Pancreas (tissue), 10 donors: ENCODE data around the gene SUFU. TPM values are rescaled to one million over a fixed set of nuclear protein-coding genes. Genes with fewer than 3 reads are reported as not detected.
A peak's percentile ranks its signal among the peaks of the same experiment; 100 is the strongest.

Experiments
- ATAC-seq, 4 donors: fragments of 200-7000 bp; cut with Tn5 transposase; one replicate each; pipeline versions ENCODE4 v1.8.0 to v1.9.1; 2020; ENCODE audit warnings: mild to moderate bottlenecking in 4 of 4, moderate library complexity in 4 of 4
- DNase-seq, 6 donors: peaks; one replicate each; pipeline ENCODE4 v3.0.0-alpha.2; 2020
- FAIRE-seq: peaks from 2 replicates; lab custom pipeline; 2012; peaks lifted over from hg19 to GRCh38; lab: Jason Lieb, UNC
- H3K27ac ChIP-seq, 4 donors: fragments of 200-600 bp; sonication (generic); 1 replicate in 3 of 4; 2 replicates in 1 of 4; pipeline versions ENCODE4 v1.5.0 to v1.8.0; 2020
- H3K27me3 ChIP-seq, 4 donors: fragments of 200-600 bp; one replicate each; pipeline ENCODE4 v1.8.0; 2021
- H3K36me3 ChIP-seq, 3 donors: fragments of 200-600 bp; sonication (generic) in 1 of 3; one replicate each; pipeline versions ENCODE4 v1.5.0 to v1.8.0; 2020 to 2021
- H3K4me1 ChIP-seq, 3 donors: fragments of 200-600 bp; one replicate each; pipeline ENCODE4 v1.8.0; 2021
- H3K4me3 ChIP-seq, 4 donors: fragments of 200-600 bp; sonication (generic) in 2 of 4; one replicate each; pipeline versions ENCODE4 v1.5.0 to v1.8.0; 2020 to 2021
- H3K9me3 ChIP-seq, 4 donors: fragments of 200-600 bp; one replicate each; pipeline ENCODE4 v1.8.0; 2021
- WGBS, 2 donors: extraction: QIAGEN DNeasy Blood & Tissue Kit; methylation state at CpG; one replicate each; pipeline ENCODE4 v1.1.7; 2013; 5-methylcytosine and 5-hydroxymethylcytosine counted together
- intact Hi-C, 3 donors: fragments of 100-400 bp; cut with DNase I; formaldehyde crosslinking; loops; one replicate each; pipeline versions ENCODE4 v1.11.1 to v1.14.2; 2022
- polyA plus RNA-seq, 2 donors: library from polyadenylated mRNA; stranded (reverse); fragments of 200-250 nt; gene quantifications; one replicate each; pipeline ENCODE4 v1.2.3, GENCODE V29; 2013
- total RNA-seq, 6 donors: library from RNA; stranded (reverse); fragmentation: NEBNext Ultra II Directional in 4 of 6; extraction: Animal tissue kit (Norgen Biotek cat#: 25700) in 4 of 6; gene quantifications; one replicate each; pipeline versions ENCODE4 v1.2.1 to v1.2.4, GENCODE V29; 2021 to 2023
- TF ChIP-seq, protein P1 (sequence below), 4 donors: fragments of 200-600 bp; sonication (generic) in 3 of 4; IDR thresholded peaks; one replicate each; pipeline versions ENCODE4 v1.5.0 to v1.8.0; 2021; ENCODE audit warnings: antibody characterized with exemption in 4 of 4
- donor health status: healthy with polysubstance abuse.
- donor health status: DM: no; HTN: no; CAD: no; lungs with moderate emphysema.
- donor health status: DM: no; HTN: no; CAD: no.
- donor health status: control.
- donor health status: control.
- donor health status: Bipolar disorder and iron deficiency.
- donor health status: DM: yes; HTN: yes; CAD: no.
- donor health status: DM: no; HTN: no; CAD: no.
- donor health status: DM: no; HTN: no; CAD: no.
- donor health status: DM: yes; HTN: yes; CAD: no.

The SUFU gene
- total and polyA plus RNA-seq, 8 donors = 1.9 to 7.8 (median 2.9) TPM

DNA sequence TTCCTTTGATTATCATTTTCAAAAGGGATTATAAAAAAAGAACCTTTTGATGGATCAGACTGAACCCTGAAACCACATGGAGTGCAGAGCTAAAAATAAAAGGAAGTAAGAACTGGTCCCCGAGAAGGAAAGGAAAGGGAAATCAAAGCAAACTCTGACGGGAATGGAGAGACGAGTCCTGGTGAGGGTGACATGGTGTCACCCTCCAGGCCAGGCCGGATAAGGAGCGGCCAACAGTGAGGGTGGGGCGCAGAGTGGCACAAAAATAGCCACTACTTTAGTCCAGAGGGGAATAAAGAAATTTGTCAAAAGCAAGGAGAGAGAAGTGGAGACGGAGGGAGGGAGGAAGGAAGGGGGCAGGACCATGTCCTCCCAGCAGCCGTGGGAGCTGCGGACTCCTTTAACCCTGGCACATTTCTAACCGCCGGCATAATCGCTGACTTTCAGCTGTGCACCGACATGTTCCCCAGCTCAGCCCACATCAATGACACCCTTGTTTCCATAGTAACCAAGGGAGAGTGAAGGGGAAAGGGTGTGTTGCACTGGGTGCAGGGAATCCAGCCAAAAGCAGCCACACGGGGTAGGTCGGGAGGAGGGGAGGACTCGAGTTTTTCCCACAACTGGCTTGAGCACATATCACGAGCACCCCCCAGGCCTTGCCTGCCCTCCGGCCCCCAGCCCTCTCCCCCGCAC lies 170.2 kb downstream of the SUFU start:
- Histone ChIP-seq H3K9me3 (no peaks in the 10 kb centered on the region), H3K27ac (peak overlapping the region in 2 of 4 donors; percentile 24 to 53), H3K4me1 (peaks cover 4 to 29% (median 12%) of the 10 kb centered on the region in 3 donors), H3K36me3 (no peaks in the 10 kb centered on the region), H3K27me3 (no peaks in the 10 kb centered on the region), H3K4me3 (peak overlapping the region in 1 of 4 donors; percentile 11)
- TF ChIP-seq, protein P1, sequence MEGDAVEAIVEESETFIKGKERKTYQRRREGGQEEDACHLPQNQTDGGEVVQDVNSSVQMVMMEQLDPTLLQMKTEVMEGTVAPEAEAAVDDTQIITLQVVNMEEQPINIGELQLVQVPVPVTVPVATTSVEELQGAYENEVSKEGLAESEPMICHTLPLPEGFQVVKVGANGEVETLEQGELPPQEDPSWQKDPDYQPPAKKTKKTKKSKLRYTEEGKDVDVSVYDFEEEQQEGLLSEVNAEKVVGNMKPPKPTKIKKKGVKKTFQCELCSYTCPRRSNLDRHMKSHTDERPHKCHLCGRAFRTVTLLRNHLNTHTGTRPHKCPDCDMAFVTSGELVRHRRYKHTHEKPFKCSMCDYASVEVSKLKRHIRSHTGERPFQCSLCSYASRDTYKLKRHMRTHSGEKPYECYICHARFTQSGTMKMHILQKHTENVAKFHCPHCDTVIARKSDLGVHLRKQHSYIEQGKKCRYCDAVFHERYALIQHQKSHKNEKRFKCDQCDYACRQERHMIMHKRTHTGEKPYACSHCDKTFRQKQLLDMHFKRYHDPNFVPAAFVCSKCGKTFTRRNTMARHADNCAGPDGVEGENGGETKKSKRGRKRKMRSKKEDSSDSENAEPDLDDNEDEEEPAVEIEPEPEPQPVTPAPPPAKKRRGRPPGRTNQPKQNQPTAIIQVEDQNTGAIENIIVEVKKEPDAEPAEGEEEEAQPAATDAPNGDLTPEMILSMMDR (IDR thresholded peaks at IDR 0.05) = no peak
- peak in 3 of 4 donors; percentile 2 to 41 (median 20) for ATAC-seq
- intact Hi-C loops = no loop called here
- WGBS, 2 donors = 43 to 44% methylated on average over 19 of the region's 19 CpGs
- no peak for FAIRE-seq
- peak in 2 of 6 donors; percentile 49 to 55 for DNase-seq

DNA sequence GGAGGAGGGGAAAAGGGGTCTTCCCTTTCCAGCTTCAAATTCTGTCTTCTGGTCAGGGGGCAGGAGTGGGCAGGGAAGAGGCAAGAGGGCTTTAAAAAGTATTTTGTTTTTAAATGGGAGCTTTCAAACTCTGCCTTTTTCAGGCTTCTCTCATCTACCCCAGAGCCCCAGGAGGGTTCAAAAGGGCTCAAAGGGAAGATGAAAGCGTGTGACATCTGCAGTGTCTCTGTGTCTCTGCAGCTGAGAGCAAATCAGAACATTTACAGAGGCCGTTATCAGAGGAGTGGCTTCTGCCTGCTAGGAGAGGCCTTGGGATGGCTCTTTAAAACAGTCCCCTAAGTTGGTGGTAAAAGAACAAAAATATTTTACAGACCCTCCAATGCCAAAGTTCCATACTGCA lies 170.8 kb downstream of the SUFU start:
- Histone ChIP-seq H3K27me3 (no peaks in the 10 kb centered on the region), H3K4me1 (peaks cover 0 to 23% (median 12%) of the 10 kb centered on the region in 3 donors), H3K4me3 (no peak overlapping the region), H3K9me3 (no peaks in the 10 kb centered on the region), H3K27ac (peak overlapping the region in 2 of 4 donors; percentile 24 to 53), H3K36me3 (no peaks in the 10 kb centered on the region)
- ATAC-seq (no peak), DNase-seq (peak in 1 of 6 donors; percentile 4), FAIRE-seq (no peak)
- 75 to 81% methylated on average over 2 of the region's 2 CpGs for WGBS, 2 donors
- TF ChIP-seq, protein P1 (IDR thresholded peaks at IDR 0.05) = no peak
- intact Hi-C loops = no loop called here

DNA sequence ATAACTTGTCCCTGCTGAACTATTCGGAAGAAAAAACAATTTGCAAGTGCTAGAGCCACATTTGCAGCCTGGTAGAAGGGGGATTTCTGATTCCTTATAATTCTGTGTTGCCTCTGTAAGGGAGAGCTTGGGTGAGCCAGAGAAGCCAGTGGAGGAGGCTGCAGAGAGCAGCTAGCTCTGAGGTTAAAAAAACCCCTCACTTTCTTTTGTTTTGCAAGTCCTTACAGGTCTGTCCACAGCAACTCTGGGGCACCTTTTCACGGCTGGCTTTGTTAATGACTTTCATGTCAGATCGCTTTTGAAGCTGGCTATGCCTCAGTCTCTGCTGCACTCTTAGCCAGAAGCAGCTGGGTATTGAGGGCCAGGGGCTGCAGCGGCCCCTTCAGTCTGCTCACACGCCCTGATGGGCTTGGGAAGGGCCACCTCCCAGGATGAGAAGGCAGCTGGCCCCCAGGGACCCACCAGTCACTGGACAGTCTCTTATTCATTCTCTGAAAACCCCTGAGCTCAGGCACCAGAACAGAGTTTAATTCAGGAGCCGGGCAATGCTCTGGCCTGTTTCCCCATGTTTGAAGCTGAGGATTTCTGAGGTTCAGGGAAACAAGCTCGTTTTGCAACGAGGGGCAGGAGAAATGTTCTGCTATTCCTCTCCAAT lies 171.4 kb downstream of the SUFU start:
- DNase-seq (peak in 1 of 6 donors; percentile 24), ATAC-seq (no peak), FAIRE-seq (no peak)
- Histone ChIP-seq H3K36me3 (no peaks in the 10 kb centered on the region), H3K9me3 (no peaks in the 10 kb centered on the region), H3K27ac (peak overlapping the region in 2 of 4 donors; percentile 51 to 53), H3K4me1 (peaks cover 0 to 17% (median 12%) of the 10 kb centered on the region in 3 donors), H3K27me3 (no peaks in the 10 kb centered on the region), H3K4me3 (no peak overlapping the region)
- 65 to 68% methylated on average over 8 of the region's 8 CpGs for WGBS, 2 donors
- TF ChIP-seq, protein P1 (IDR thresholded peaks at IDR 0.05) = no peak
- intact Hi-C loops = no loop called here

- ATAC-seq (peak in 2 of 4 donors; percentile 18 to 32), FAIRE-seq (no peak), DNase-seq (peak in 3 of 6 donors; percentile 4 to 59 (median 23))
- 55 to 62% methylated on average over 16 of the region's 16 CpGs for WGBS, 2 donors
- Histone ChIP-seq H3K9me3 (no peaks in the 10 kb centered on the region), H3K4me3 (no peak overlapping the region), H3K27me3 (no peaks in the 10 kb centered on the region), H3K27ac (peak overlapping the region in 2 of 4 donors; percentile 51 to 53), H3K4me1 (peaks cover 0 to 17% (median 12%) of the 10 kb centered on the region in 3 donors), H3K36me3 (no peaks in the 10 kb centered on the region)
- intact Hi-C loops = no loop called here
- TF ChIP-seq, protein P1 (IDR thresholded peaks at IDR 0.05) = no peak
Measured at GRCh38 chr10:102675666-102676533, 172.1 kb downstream of the SUFU start.
